ENCODE results near the gene KIF18A. TPM values are rescaled to one million over a fixed set of nuclear protein-coding genes. Genes with fewer than 3 reads are reported as not detected.
A peak's percentile ranks its signal among the peaks of the same experiment; 100 is the strongest.

The KIF18A gene
- total RNA-seq, 1 donor from 2014 or later, result 0.37 TPM

DNA sequence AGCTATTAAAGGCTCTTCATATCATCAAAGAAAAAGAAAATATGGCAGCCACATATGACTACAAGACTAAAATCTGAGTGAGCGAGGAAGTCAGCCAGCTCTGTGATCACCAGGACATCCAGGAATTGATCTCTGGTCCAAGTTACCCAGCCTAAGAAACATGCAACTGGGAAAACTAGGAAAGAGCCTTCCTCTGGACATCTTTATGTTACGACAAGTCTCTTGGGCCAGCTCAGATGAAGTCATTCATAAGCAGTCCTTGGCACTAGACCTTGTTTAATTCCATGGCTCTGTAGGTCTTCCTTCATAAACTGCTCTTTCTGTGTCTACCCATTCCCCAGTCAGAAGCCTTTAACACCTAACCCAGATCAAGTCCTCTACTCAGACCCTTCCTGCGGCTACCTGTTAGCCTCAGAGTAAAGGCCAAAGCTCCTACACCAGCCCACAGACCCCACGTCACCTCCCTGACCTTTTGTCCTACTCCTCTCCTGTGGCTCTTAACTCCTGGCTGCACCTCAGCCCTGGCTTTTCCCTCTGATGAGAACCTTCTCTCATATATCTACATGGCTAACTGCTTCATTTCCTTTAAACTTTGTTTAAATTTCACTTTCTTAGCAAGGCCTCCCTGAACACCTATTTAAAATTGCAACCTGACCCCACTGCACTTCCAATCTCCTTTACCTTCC is 134.0 kb downstream of the KIF18A start:
- ATAC-seq (peak; percentile 43), DNase-seq (no peak)
- intact Hi-C loops (cut with micrococcal nuclease), result no loop called here

DNA sequence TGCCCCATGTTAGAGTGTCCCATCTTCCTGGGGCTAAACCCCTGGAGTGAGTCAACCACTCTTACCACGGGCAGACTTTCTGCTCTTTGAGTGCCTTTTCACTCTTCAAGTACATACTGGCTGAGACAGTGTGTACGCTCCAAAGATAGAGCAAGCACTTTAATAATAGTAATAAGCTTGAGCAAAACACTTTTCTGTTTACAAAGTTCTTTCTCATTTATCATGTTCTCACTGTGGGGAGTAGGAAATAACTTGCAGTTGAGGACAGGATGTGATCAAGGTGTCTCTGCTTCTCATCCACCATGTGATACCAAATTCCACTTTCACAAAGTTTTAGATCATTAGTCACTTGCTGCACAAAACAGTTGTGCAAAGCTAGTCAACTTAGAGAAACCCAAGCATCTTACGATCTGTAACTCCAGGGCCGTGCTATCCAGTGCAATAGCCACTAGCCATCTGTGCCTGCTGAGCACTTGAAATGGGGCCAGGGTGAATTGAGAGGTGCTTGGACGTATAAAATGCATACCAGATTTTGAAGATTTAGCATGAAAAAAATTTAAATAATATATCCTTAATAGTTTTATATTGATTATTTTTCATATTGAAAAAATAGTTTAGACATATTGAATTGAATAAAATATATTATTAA is 135.3 kb downstream of the KIF18A start:
- no peak for DNase-seq
- intact Hi-C loops (cut with micrococcal nuclease), result no loop called here
- no peak for ATAC-seq

DNA sequence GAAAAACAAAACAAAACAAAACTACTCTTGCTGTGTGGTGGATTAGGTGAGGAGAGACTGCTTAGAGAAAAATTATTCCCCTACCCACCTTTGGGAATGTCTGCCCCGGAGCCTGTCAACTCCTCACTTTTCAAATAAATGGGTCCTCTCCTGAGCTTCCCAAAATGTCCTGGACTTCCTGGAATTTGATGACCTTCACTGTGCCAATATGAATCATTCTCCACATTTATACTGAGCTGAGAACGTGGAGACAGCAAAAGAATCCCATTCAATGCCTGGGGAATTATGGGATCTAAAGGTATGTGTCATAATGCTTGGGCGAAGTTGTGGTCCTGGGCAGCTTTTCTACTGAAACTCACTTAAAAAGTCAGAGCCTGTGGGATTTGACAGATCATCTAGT is 136.8 kb downstream of the KIF18A start:
- intact Hi-C loops (cut with micrococcal nuclease), result no loop called here
- ATAC-seq (no peak), DNase-seq (no peak)

Small RNA genes lying within 50 kb of the gene (microRNA-seq; reads per million reads assigned to microRNA genes)
- gene MIR610 (ENCODE audit: borderline number of aligned reads), result not detected

Other genes with a start within 250 kb of the KIF18A start
- 10.5 TPM for gene METTL15, start 232 bp upstream of the KIF18A start, total RNA-seq

Data from left ventricle myocardium superior (tissue), 1 donor.